PC-3 (cell line): Measurements from ENCODE around the gene CMTM4. TPM values are rescaled to one million over a fixed set of nuclear protein-coding genes. Genes with fewer than 3 reads are reported as not detected.

Source experiments
- ATAC-seq: fragments of 200-7000 bp; cut with Tn5 transposase; 2 replicates; pipeline ENCODE4 v1.9.1; 2020; ENCODE audit warnings: mild to moderate bottlenecking, moderate library complexity
- BruUV-seq: library from RNA; stranded (reverse); fragments of 400-500 nt; replicated peaks from 2 replicates; lab custom pipeline; 2021; lab: Mats Ljungman, UMichigan
- CTCF ChIA-PET: fragments of 300-600 bp; sonication (Branson Sonifier 250); formaldehyde crosslinking; loops from one replicate; lab custom pipeline; 2022; ENCODE audit warnings: antibody characterized with exemption; lab: Charles Lee
- POLR2A ChIA-PET: fragments of 300-600 bp; sonication (Branson Sonifier 250); formaldehyde crosslinking; loops from one replicate; lab custom pipeline; 2022; ENCODE audit warnings: antibody characterized with exemption; ENCODE audit not compliant: unreplicated experiment; lab: Charles Lee
- DNase-seq: peaks from one replicate; pipeline ENCODE4 v3.0.0-alpha.2; 2015
- H2AFZ ChIP-seq: fragments of 300-600 bp; sonication (generic); 2 replicates; pipeline ENCODE4 v1.6.0; 2016; ENCODE audit warnings: antibody characterized with exemption, low read length
- H3F3A ChIP-seq: fragments of 300-600 bp; sonication (generic); one replicate; pipeline ENCODE4 v1.6.0; 2017; ENCODE audit warnings: antibody characterized with exemption, low read length, control low read depth, mild to moderate bottlenecking; ENCODE audit not compliant: unreplicated experiment
- H3K27ac ChIP-seq: fragments of 300-600 bp; sonication (generic); 2 replicates; pipeline ENCODE4 v1.5.1; 2016; ENCODE audit warnings: mild to moderate bottlenecking, low read length
- H3K27me3 ChIP-seq: fragments of 300-600 bp; sonication (generic); 2 replicates; pipeline ENCODE4 v1.6.1; 2016; ENCODE audit warnings: low read length, mixed read lengths
- H3K36me3 ChIP-seq: fragments of 300-600 bp; sonication (generic); 2 replicates; pipeline ENCODE4 v1.6.1; 2016; ENCODE audit warnings: low read depth, mixed run types, low read length, mixed read lengths
- H3K4me1 ChIP-seq: fragments of 300-600 bp; sonication (generic); 2 replicates; pipeline ENCODE4 v1.5.1; 2016; ENCODE audit warnings: low read length; ENCODE audit not compliant: insufficient read depth
- H3K4me2 ChIP-seq: fragments of 300-600 bp; sonication (generic); 2 replicates; pipeline ENCODE4 v1.6.0; 2016; ENCODE audit warnings: low read length
- H3K4me3 ChIP-seq: fragments of 300-600 bp; sonication (generic); 2 replicates; pipeline ENCODE4 v1.5.1; 2016; ENCODE audit warnings: mild to moderate bottlenecking, low read length, mixed read lengths
- H3K79me2 ChIP-seq: fragments of 300-600 bp; sonication (generic); 2 replicates; pipeline ENCODE4 v1.6.1; 2017; ENCODE audit warnings: low read length, mixed read lengths
- H3K9ac ChIP-seq: fragments of 300-600 bp; sonication (generic); 2 replicates; pipeline ENCODE4 v1.6.0; 2016; ENCODE audit warnings: mild to moderate bottlenecking, low read length
- H3K9me2 ChIP-seq: fragments of 300-600 bp; sonication (generic); replicated peaks from 2 replicates; pipeline ENCODE4 v1.6.1; 2016; ENCODE audit warnings: mixed run types, low read length, mixed read lengths
- H3K9me3 ChIP-seq: fragments of 300-600 bp; sonication (generic); 2 replicates; pipeline ENCODE4 v1.6.1; 2016; ENCODE audit warnings: low read length, mixed read lengths
- H4K20me1 ChIP-seq: fragments of 300-600 bp; sonication (generic); 2 replicates; pipeline ENCODE4 v1.6.1; 2016; ENCODE audit warnings: low read length, mixed read lengths
- EZH2 ChIP-seq: fragments of 300-600 bp; sonication (generic); IDR thresholded peaks from one replicate; pipeline ENCODE4 v1.6.1; 2017; ENCODE audit warnings: antibody characterized with exemption, mild to moderate bottlenecking, low read length; ENCODE audit not compliant: unreplicated experiment
- EZH2phosphoT487 ChIP-seq: fragments of 300-600 bp; sonication (generic); IDR thresholded peaks from 2 replicates; pipeline ENCODE4 v1.6.1; 2018; ENCODE audit warnings: mild to moderate bottlenecking, antibody characterized with exemption, low read length, borderline replicate concordance
- intact Hi-C: fragments of 100-400 bp; cut with micrococcal nuclease; formaldehyde crosslinking; loops from 2 replicates; pipeline ENCODE4 v1.9.0; 2023
- total RNA-seq: library from RNA; depleted of rRNA; stranded (reverse); fragments of >200 nt; gene quantifications from 2 replicates; pipeline ENCODE4 v1.2.3, GENCODE V29; 2014
- TF ChIP-seq, protein P1 (sequence below): fragments of 300-600 bp; sonication (generic); conservative IDR thresholded peaks from 2 replicates; pipeline ENCODE4 v1.5.1; 2017; ENCODE audit warnings: antibody characterized with exemption, low read depth, mild to moderate bottlenecking, low read length

The CMTM4 gene
- total RNA-seq, 1 experiment from 2014 or later: 16.9 TPM

DNA sequence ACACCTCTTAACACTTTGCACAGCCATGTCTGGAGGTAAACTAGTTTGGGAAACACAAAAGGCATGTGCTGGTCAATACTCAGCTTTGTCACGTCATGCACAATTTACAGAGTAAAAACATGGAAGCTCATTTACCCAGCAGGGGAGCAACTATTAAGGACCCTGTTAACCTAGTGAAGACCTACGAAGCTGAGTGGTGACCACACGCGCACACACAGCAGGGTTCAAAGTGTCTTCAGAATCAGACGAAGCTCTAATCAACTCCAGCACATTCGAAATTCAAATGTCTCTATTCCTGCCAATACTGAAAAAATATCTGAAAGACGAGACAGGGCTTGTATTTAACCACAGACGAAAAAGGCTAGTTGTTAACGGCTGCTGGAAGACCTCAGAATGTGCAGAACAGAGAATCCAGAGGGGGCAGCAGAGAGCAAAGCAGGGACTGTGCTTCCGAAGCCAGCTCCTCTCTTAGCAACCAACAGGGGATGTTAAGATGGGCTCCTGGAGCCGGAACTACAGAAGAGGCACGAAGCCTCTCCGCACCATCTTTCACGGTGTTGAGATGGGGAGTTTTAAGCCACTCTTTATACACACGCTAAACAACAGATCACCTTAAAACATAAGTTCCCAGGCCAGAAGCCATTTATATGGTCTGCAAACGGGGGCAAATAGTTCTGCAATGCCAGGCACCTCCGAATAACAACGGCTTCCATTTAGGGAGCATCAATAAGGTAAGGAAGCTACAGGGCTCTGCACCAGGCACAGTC is 45.7 kb downstream of the CMTM4 start:
- intact Hi-C loops: no loop called here
- CTCF ChIA-PET: interaction anchor here (1.2 kb wide), 1 partner anchor 42 kb away, joined by 3 read pairs; no protein-coding TSS in a partner anchor
- Histone ChIP-seq H3K27ac (no peak overlapping the region), H3F3A (no peaks in the 10 kb centered on the region), H2AFZ (no peak overlapping the region), H3K4me3 (no peak overlapping the region), H4K20me1 (no peaks in the 10 kb centered on the region), H3K4me1 (no peaks in the 10 kb centered on the region), H3K9me3 (no peaks in the 10 kb centered on the region), H3K9ac (no peak overlapping the region), H3K9me2 (no peaks in the 10 kb centered on the region), H3K79me2 (peaks cover 15% of the 10 kb centered on the region; the same call in 1 of the 2 replicates), H3K36me3 (no peaks in the 10 kb centered on the region), H3K27me3 (no peaks in the 10 kb centered on the region), H3K4me2 (no peak overlapping the region)
- TF ChIP-seq EZH2: no peak
- TF ChIP-seq, protein P1, sequence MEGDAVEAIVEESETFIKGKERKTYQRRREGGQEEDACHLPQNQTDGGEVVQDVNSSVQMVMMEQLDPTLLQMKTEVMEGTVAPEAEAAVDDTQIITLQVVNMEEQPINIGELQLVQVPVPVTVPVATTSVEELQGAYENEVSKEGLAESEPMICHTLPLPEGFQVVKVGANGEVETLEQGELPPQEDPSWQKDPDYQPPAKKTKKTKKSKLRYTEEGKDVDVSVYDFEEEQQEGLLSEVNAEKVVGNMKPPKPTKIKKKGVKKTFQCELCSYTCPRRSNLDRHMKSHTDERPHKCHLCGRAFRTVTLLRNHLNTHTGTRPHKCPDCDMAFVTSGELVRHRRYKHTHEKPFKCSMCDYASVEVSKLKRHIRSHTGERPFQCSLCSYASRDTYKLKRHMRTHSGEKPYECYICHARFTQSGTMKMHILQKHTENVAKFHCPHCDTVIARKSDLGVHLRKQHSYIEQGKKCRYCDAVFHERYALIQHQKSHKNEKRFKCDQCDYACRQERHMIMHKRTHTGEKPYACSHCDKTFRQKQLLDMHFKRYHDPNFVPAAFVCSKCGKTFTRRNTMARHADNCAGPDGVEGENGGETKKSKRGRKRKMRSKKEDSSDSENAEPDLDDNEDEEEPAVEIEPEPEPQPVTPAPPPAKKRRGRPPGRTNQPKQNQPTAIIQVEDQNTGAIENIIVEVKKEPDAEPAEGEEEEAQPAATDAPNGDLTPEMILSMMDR: peak; percentile 86
- DNase-seq: peak; percentile 71
- no TSS peak for BruUV-seq
- peak; percentile 89 for ATAC-seq
- POLR2A ChIA-PET: interaction anchor here (0.6 kb wide), 1 partner anchor 25 kb away, joined by 25 read pairs; no protein-coding TSS in a partner anchor

DNA sequence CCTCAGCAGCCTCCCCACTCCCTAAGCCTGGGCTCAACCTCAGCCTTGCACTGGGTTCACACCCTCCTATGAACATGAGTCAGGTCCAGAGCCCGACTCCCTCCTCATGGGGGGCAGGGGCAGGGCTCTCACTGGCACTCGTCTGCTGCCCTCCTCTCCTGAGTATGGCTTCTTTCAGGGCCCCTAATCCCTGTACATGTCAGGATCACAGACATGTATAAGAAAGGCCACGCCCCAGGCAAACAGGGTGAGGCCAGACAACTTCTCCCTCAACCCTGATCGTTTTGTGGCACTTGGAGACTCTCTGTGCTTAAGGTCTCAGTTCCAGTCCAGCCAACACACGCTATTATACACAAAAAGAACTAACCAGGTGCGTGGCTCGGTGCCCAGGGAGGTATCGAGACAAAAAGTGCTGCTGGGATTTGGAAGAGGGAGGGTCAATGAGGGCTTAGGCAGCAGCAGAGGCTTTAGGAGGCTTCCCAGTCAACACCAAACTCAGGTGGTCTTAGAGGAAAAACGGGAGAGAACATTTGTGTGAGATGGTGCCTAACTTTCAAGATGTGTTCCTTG is 46.8 kb downstream of the CMTM4 start:
- no peak for ATAC-seq
- TF ChIP-seq, protein P1: no peak
- TF ChIP-seq EZH2phosphoT487: no peak
- TF ChIP-seq EZH2: no peak
- no TSS peak for BruUV-seq
- POLR2A ChIA-PET: no interaction called here
- no peak overlapping the region for H3K4me3 ChIP-seq
- intact Hi-C loops: no loop called here
- H3K79me2 ChIP-seq: peaks cover 11% of the 10 kb centered on the region; the same call in 1 of the 2 replicates
- no peak for DNase-seq
- CTCF ChIA-PET: interaction anchor here (0.6 kb wide), 1 partner anchor 16 kb away, joined by 6 read pairs; no protein-coding TSS in a partner anchor
- H3K9me3 ChIP-seq: no peaks in the 10 kb centered on the region
- H3K4me2 ChIP-seq: no peak overlapping the region
- H3K9ac ChIP-seq: no peak overlapping the region
- no peak overlapping the region for H3K27ac ChIP-seq
- H2AFZ ChIP-seq: no peak overlapping the region
- no peaks in the 10 kb centered on the region for H3K4me1 ChIP-seq
- H4K20me1 ChIP-seq: no peaks in the 10 kb centered on the region
- H3K9me2 ChIP-seq: no peaks in the 10 kb centered on the region
- no peaks in the 10 kb centered on the region for H3K27me3 ChIP-seq
- H3F3A ChIP-seq: no peaks in the 10 kb centered on the region
- no peaks in the 10 kb centered on the region for H3K36me3 ChIP-seq
